ENCODE results near the gene JMJD7.
A peak's percentile ranks its signal among the peaks of the same experiment; 100 is the strongest.

Gene JMJD7

DNA sequence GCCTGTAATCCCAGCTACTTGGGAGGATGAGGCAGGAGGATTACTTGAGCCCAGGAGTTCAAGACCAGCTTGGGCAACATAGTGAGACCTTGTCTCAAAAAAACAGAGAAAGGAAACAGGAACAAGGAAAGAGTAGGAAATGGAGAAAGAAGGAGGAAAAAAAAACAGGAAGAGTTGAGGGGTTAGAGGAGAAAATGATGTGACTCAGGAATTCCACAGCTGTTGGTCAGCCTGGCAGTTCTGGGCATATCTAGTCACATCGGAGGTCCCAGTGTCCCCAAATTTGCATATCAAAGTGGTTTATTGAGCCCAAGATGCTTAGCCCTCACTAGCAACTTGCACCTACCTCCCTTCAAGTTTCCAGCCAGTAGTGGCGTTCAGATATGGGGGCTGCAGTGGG is 18.8 kb upstream of the JMJD7 start:
- Histone ChIP-seq H2AFZ (ENCODE audit: low read length) (no peak overlapping the region), H3K4me3 (ENCODE audit: low read depth, low read length, poor library complexity, severe bottlenecking) (no peak overlapping the region), H3K27me3 (ENCODE audit: insufficient read depth, low read length) (no peaks in the 10 kb centered on the region), H3K9me2 (ENCODE audit: low read depth, low read length) (no peaks in the 10 kb centered on the region), H3K27ac (ENCODE audit: low read depth, low read length, poor library complexity, severe bottlenecking) (no peak overlapping the region), H3K79me2 (ENCODE audit: insufficient read depth, low read length) (no peaks in the 10 kb centered on the region), H3K36me3 (ENCODE audit: insufficient read depth, low read length) (no peaks in the 10 kb centered on the region), H3K9me3 (ENCODE audit: low read length) (no peaks in the 10 kb centered on the region), H3F3A (ENCODE audit: insufficient read depth, low read length) (no peaks in the 10 kb centered on the region), H3K4me1 (ENCODE audit: insufficient read depth, low read length, severe bottlenecking) (peaks cover 21% of the 10 kb centered on the region), H3K4me2 (ENCODE audit: low read length) (no peak overlapping the region), H4K20me1 (ENCODE audit: insufficient read depth, low read length) (no peaks in the 10 kb centered on the region), H3K9ac (ENCODE audit: low read length) (no peak overlapping the region; the same call in 1 of the 2 replicates)
- TF ChIP-seq, protein P1, sequence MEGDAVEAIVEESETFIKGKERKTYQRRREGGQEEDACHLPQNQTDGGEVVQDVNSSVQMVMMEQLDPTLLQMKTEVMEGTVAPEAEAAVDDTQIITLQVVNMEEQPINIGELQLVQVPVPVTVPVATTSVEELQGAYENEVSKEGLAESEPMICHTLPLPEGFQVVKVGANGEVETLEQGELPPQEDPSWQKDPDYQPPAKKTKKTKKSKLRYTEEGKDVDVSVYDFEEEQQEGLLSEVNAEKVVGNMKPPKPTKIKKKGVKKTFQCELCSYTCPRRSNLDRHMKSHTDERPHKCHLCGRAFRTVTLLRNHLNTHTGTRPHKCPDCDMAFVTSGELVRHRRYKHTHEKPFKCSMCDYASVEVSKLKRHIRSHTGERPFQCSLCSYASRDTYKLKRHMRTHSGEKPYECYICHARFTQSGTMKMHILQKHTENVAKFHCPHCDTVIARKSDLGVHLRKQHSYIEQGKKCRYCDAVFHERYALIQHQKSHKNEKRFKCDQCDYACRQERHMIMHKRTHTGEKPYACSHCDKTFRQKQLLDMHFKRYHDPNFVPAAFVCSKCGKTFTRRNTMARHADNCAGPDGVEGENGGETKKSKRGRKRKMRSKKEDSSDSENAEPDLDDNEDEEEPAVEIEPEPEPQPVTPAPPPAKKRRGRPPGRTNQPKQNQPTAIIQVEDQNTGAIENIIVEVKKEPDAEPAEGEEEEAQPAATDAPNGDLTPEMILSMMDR (IDR thresholded peaks at IDR 0.05; ENCODE audit: low read length): no peak
- TF ChIP-seq EZH2 (IDR thresholded peaks at IDR 0.05; ENCODE audit: borderline replicate concordance, low read length): no peak

- Histone ChIP-seq H3K4me2 (ENCODE audit: low read length) (no peak overlapping the region), H3K9ac (ENCODE audit: low read length) (no peak overlapping the region; the same call in 1 of the 2 replicates), H2AFZ (ENCODE audit: low read length) (no peak overlapping the region), H3K9me2 (ENCODE audit: low read depth, low read length) (no peaks in the 10 kb centered on the region), H3K27me3 (ENCODE audit: insufficient read depth, low read length) (no peaks in the 10 kb centered on the region), H3K9me3 (ENCODE audit: low read length) (no peaks in the 10 kb centered on the region), H3F3A (ENCODE audit: insufficient read depth, low read length) (no peaks in the 10 kb centered on the region), H4K20me1 (ENCODE audit: insufficient read depth, low read length) (no peaks in the 10 kb centered on the region), H3K4me3 (ENCODE audit: low read depth, low read length, poor library complexity, severe bottlenecking) (no peak overlapping the region), H3K79me2 (ENCODE audit: insufficient read depth, low read length) (no peaks in the 10 kb centered on the region), H3K36me3 (ENCODE audit: insufficient read depth, low read length) (no peaks in the 10 kb centered on the region), H3K4me1 (ENCODE audit: insufficient read depth, low read length, severe bottlenecking) (peaks cover 21% of the 10 kb centered on the region), H3K27ac (ENCODE audit: low read depth, low read length, poor library complexity, severe bottlenecking) (peak overlapping the region; percentile 11)
- TF ChIP-seq EZH2 (IDR thresholded peaks at IDR 0.05; ENCODE audit: borderline replicate concordance, low read length): no peak
- TF ChIP-seq, protein P1 (IDR thresholded peaks at IDR 0.05; ENCODE audit: low read length): no peak
Measured at GRCh38 chr15:41809526-41810220, 18.2 kb upstream of the JMJD7 start.

- H3K36me3 ChIP-seq (ENCODE audit: insufficient read depth, low read length): peaks cover 5% of the 10 kb centered on the region; the same call in 1 of the 2 replicates
- no peak overlapping the region for H2AFZ ChIP-seq (ENCODE audit: low read length)
- no peak overlapping the region for H3K9ac ChIP-seq (ENCODE audit: low read length)
- peaks cover 21% of the 10 kb centered on the region for H3K4me1 ChIP-seq (ENCODE audit: insufficient read depth, low read length, severe bottlenecking)
- peak overlapping the region; percentile 27 for H3K27ac ChIP-seq (ENCODE audit: low read depth, low read length, poor library complexity, severe bottlenecking)
- H3K9me3 ChIP-seq (ENCODE audit: low read length): no peaks in the 10 kb centered on the region
- no peak overlapping the region for H3K4me3 ChIP-seq (ENCODE audit: low read depth, low read length, poor library complexity, severe bottlenecking)
- H3F3A ChIP-seq (ENCODE audit: insufficient read depth, low read length): no peaks in the 10 kb centered on the region
- no peaks in the 10 kb centered on the region for H4K20me1 ChIP-seq (ENCODE audit: insufficient read depth, low read length)
- no peaks in the 10 kb centered on the region for H3K27me3 ChIP-seq (ENCODE audit: insufficient read depth, low read length)
- H3K79me2 ChIP-seq (ENCODE audit: insufficient read depth, low read length): no peaks in the 10 kb centered on the region
- no peaks in the 10 kb centered on the region for H3K9me2 ChIP-seq (ENCODE audit: low read depth, low read length)
- no peak overlapping the region for H3K4me2 ChIP-seq (ENCODE audit: low read length)
- TF ChIP-seq, protein P1 (IDR thresholded peaks at IDR 0.05; ENCODE audit: low read length): peak; percentile 26; the same call in 1 of the 2 replicates
- no peak for TF ChIP-seq EZH2 (IDR thresholded peaks at IDR 0.05; ENCODE audit: borderline replicate concordance, low read length)
Measured at GRCh38 chr15:41810651-41811431, 17.1 kb upstream of the JMJD7 start.
